GM23338 (cell line): Measurements from ENCODE around the gene NTM. TPM values are rescaled to one million over a fixed set of nuclear protein-coding genes. Genes with fewer than 3 reads are reported as not detected.

ENCODE experiments used
- ATAC-seq: fragments of 200-7000 bp; cut with Tn5 transposase; 3 replicates; pipeline ENCODE4 v1.9.1; 2020
- DNase-seq: peaks from one replicate; pipeline ENCODE4 v3.0.0-alpha.2; 2015; ENCODE audit warnings: low spot score
- H2AFZ ChIP-seq: fragments of 200-600 bp; sonication (generic); 2 replicates; pipeline ENCODE4 v1.8.0; 2016; ENCODE audit warnings: antibody characterized with exemption, mild to moderate bottlenecking, moderate library complexity
- H3F3A ChIP-seq: fragments of 200-600 bp; sonication (generic); replicated peaks from 2 replicates; pipeline ENCODE4 v1.8.0; 2017; ENCODE audit warnings: antibody characterized with exemption, mixed run types, low read depth
- H3K27ac ChIP-seq: fragments of 200-600 bp; sonication (generic); 2 replicates; pipeline ENCODE4 v1.6.1; 2016; ENCODE audit warnings: low read depth
- H3K27me3 ChIP-seq: fragments of 200-600 bp; sonication (generic); 2 replicates; pipeline ENCODE4 v1.8.0; 2016; ENCODE audit warnings: mild to moderate bottlenecking, mixed run types, moderate library complexity; ENCODE audit not compliant: insufficient read depth
- H3K36me3 ChIP-seq: fragments of 200-600 bp; sonication (generic); 2 replicates; pipeline ENCODE4 v1.8.0; 2016; ENCODE audit warnings: mild to moderate bottlenecking; ENCODE audit not compliant: insufficient read depth
- H3K4me1 ChIP-seq: fragments of 200-600 bp; sonication (generic); 2 replicates; pipeline ENCODE4 v1.8.0; 2016; ENCODE audit warnings: mild to moderate bottlenecking, moderate library complexity; ENCODE audit not compliant: insufficient read depth
- H3K4me2 ChIP-seq: fragments of 200-600 bp; sonication (generic); 2 replicates; pipeline ENCODE4 v1.7.1; 2017; ENCODE audit warnings: mixed run types
- H3K4me3 ChIP-seq: fragments of 200-600 bp; sonication (generic); 2 replicates; pipeline ENCODE4 v1.6.1; 2016; ENCODE audit warnings: mixed run types
- H3K79me2 ChIP-seq: fragments of 200-600 bp; sonication (generic); replicated peaks from 2 replicates; pipeline ENCODE4 v1.8.0; 2017; ENCODE audit warnings: mild to moderate bottlenecking; ENCODE audit not compliant: insufficient read depth
- H3K9me2 ChIP-seq: fragments of 200-600 bp; sonication (generic); 2 replicates; pipeline ENCODE4 v1.8.0; 2017; ENCODE audit not compliant: insufficient read depth
- H4K20me1 ChIP-seq: fragments of 200-600 bp; sonication (generic); replicated peaks from 2 replicates; pipeline ENCODE4 v1.8.0; 2017; ENCODE audit warnings: mild to moderate bottlenecking; ENCODE audit not compliant: insufficient read depth
- H3K27ac Mint-ChIP-seq: 2 replicates; pipeline ENCODE4 v1.8.0; 2020; ENCODE audit warnings: inconsistent platforms, mild to moderate bottlenecking, moderate library complexity, mixed read lengths
- H3K27me3 Mint-ChIP-seq: 3 replicates; pipeline ENCODE4 v1.8.0; 2022; ENCODE audit warnings: low read depth, mild to moderate bottlenecking, moderate library complexity, mixed read lengths, inconsistent platforms; ENCODE audit not compliant: insufficient read depth, poor library complexity
- H3K36me3 Mint-ChIP-seq: 3 replicates; pipeline ENCODE4 v1.8.0; 2021; ENCODE audit warnings: low read depth, mild to moderate bottlenecking, inconsistent platforms, moderate library complexity, mixed read lengths
- H3K4me1 Mint-ChIP-seq: 3 replicates; pipeline ENCODE4 v1.8.0; 2020; ENCODE audit warnings: mild to moderate bottlenecking, inconsistent platforms, mixed read lengths
- H3K4me3 Mint-ChIP-seq: 3 replicates; pipeline ENCODE4 v1.8.0; 2021; ENCODE audit warnings: moderate library complexity, mild to moderate bottlenecking, inconsistent platforms, mixed read lengths
- H3K9me3 Mint-ChIP-seq: 3 replicates; pipeline ENCODE4 v1.8.0; 2020; ENCODE audit warnings: moderate library complexity, mild to moderate bottlenecking, inconsistent platforms, mixed read lengths
- CREB1 ChIP-seq: fragments of 250-450 bp; sonication (Bioruptor Pico); IDR thresholded peaks from 2 replicates; pipeline ENCODE4 v1.5.0; 2020; ENCODE audit warnings: low read depth, mild to moderate bottlenecking, moderate library complexity
- ZNF462 ChIP-seq: fragments of 250-450 bp; sonication (Bioruptor Pico); IDR thresholded peaks from 2 replicates; pipeline ENCODE4 v1.5.0; 2020; ENCODE audit warnings: mild to moderate bottlenecking, moderate library complexity
- long read RNA-seq: library from polyadenylated mRNA; unstranded; transcript quantifications from one replicate; pipeline ENCODE4 v2.0.0, GENCODE V29; 2020; ENCODE audit not compliant: unreplicated experiment
- polyA plus RNA-seq: library from polyadenylated mRNA; unstranded; fragments of >200 nt; fragmentation: Nextera tagmentation; extraction: Ambion mirVana; gene quantifications from 2 replicates; pipeline ENCODE4 v1.2.1, GENCODE V29; 2016
- total RNA-seq: library from RNA; depleted of rRNA; stranded (reverse); fragments of >200 nt; shearing (Covaris generic); gene quantifications from 2 replicates; pipeline ENCODE4 v1.2.3, GENCODE V29; 2014; rRNA removed

NTM gene
- total RNA-seq = 5.3 and 14.6 TPM in 2 replicates
- polyA plus RNA-seq = 10.6 and 12.3 TPM in 2 replicates
- long read RNA-seq, partial matches to known transcripts = 0 of 2 reads
- long read RNA-seq, other reads (novel, unspliced or antisense) = 2 of 2 reads

GRCh38 chr11:131370090-131370751 lies at the start of gene NTM:
NTM (plus strand) TSS chr11:131370615.
- H3K9me3 Mint-ChIP-seq = no peaks in the 10 kb centered on the region
- ATAC-seq = no peak
- H3F3A ChIP-seq = no peaks in the 10 kb centered on the region; the same call in 1 of the 2 replicates

More at GRCh38 chr11:131370090-131370751, at the start of gene NTM:
- H3K9me2 ChIP-seq = no peaks in the 10 kb centered on the region
- Mint-ChIP-seq H3K36me3 (no peaks in the 10 kb centered on the region), H3K4me3 (no peak within 1 kb of the TSS), H3K27ac (no peak within 1 kb of the TSS), H3K27me3 (peaks cover 3% of the 10 kb centered on the region), H3K4me1 (peaks cover 11% of the 10 kb centered on the region)
- peaks cover 48% of the 10 kb centered on the region for H3K4me1 ChIP-seq
- H2AFZ ChIP-seq = no peak within 1 kb of the TSS
- H4K20me1 ChIP-seq = no peaks in the 10 kb centered on the region
- DNase-seq = peak; percentile 34
- no peaks in the 10 kb centered on the region for H3K36me3 ChIP-seq
- no peak within 1 kb of the TSS for H3K4me3 ChIP-seq
- no peak within 1 kb of the TSS for H3K27ac ChIP-seq
- H3K4me2 ChIP-seq = peak within 1 kb of the TSS; percentile 56
- TF ChIP-seq CREB1 (CRISPR knock-in tag) = 0 out of 2 replicates have a peak, but pooled peaks have one; percentile 32
- TF ChIP-seq ZNF462 (CRISPR knock-in tag) = no peak
- H3K27me3 ChIP-seq = no peaks in the 10 kb centered on the region
- no peaks in the 10 kb centered on the region for H3K79me2 ChIP-seq
